Activated CD4-positive, alpha-beta T cell treated with anti-CD3 and anti-CD28 coated beads, Interleukin-2, Interleukin-6, amounts not matched to agents 100 ng/mL and 50 ng/mL, durations not matched to agents 16 hours and 8 hours (primary cell): ENCODE results near the gene ACVRL1.

Experiments used
- DNase-seq: peaks from one replicate; pipeline ENCODE4 v3.0.0-alpha.2; 2020

The ACVRL1 gene

GRCh38 chr12:51917746-51918453 is 10.6 kb downstream of the ACVRL1 start:
- DNase-seq, result no peak

- DNase-seq, result no peak
These were observed 12.7 kb downstream of the ACVRL1 start for GRCh38 chr12:51920046-51920445.

- no peak for DNase-seq
These were observed 13.9 kb downstream of the ACVRL1 start for GRCh38 chr12:51921017-51921725.

- no peak for DNase-seq
These were observed 14.8 kb downstream of the ACVRL1 start for GRCh38 chr12:51922146-51922545.

- DNase-seq, result no peak
These were observed 15.6 kb downstream of the ACVRL1 start for GRCh38 chr12:51922762-51923505.

- DNase-seq, result peak; percentile 57
These were observed 16.4 kb downstream of the ACVRL1 start for GRCh38 chr12:51923506-51924365.

- no peak for DNase-seq
These were observed 17.4 kb downstream of the ACVRL1 start for GRCh38 chr12:51924551-51925319.

- DNase-seq, result no peak
These were observed 18.2 kb downstream of the ACVRL1 start for GRCh38 chr12:51925346-51926063.

GRCh38 chr12:51926064-51926632 is 18.8 kb downstream of the ACVRL1 start:
- no peak for DNase-seq

- DNase-seq, result peak; percentile 49
These were observed 19.4 kb downstream of the ACVRL1 start for GRCh38 chr12:51926718-51927117.

GRCh38 chr12:51932218-51933076 is 25.1 kb downstream of the ACVRL1 start:
- DNase-seq, result no peak

- no peak for DNase-seq
These were observed 26.8 kb downstream of the ACVRL1 start for GRCh38 chr12:51934080-51934479.

- no peak for DNase-seq
These were observed 30.6 kb downstream of the ACVRL1 start for GRCh38 chr12:51937926-51938325.

- no peak for DNase-seq
These were observed 31.4 kb downstream of the ACVRL1 start for GRCh38 chr12:51938726-51939125.

- DNase-seq, result no peak
These were observed 33.8 kb downstream of the ACVRL1 start for GRCh38 chr12:51941011-51941581.

GRCh38 chr12:51941604-51942003 is 34.3 kb downstream of the ACVRL1 start:
- DNase-seq, result no peak

GRCh38 chr12:51942056-51942455 is 34.8 kb downstream of the ACVRL1 start:
- DNase-seq, result no peak

- DNase-seq, result no peak
These were observed 35.2 kb downstream of the ACVRL1 start for GRCh38 chr12:51942501-51943000.

GRCh38 chr12:51943346-51943745 is 36.0 kb downstream of the ACVRL1 start:
- DNase-seq, result no peak
